Lower leg skin (tissue), 3 donors: Measurements from ENCODE around the gene WASF1.

Source experiments
- CTCF ChIP-seq, 3 donors: fragments of 450-650 bp; IDR thresholded peaks; one replicate each; pipeline ENCODE4 v1.5.1; 2016; ENCODE audit warnings: antibody characterized with exemption in 3 of 3, mild to moderate bottlenecking in 3 of 3, moderate library complexity in 2 of 3
- POLR2A ChIP-seq, 2 donors: fragments of 450-650 bp; IDR thresholded peaks; one replicate each; pipeline ENCODE4 v1.6.1; 2016 to 2017; ENCODE audit warnings: antibody characterized with exemption in 2 of 2, mild to moderate bottlenecking in 1 of 2, moderate library complexity in 1 of 2

GRCh38 chr6:110158479-110158878 is 21.0 kb downstream of the WASF1 start:
- TF ChIP-seq CTCF (IDR thresholded peaks at IDR 0.05) (no peak), POLR2A (IDR thresholded peaks at IDR 0.05) (no peak)
